HEK293 (cell line): Measurements from ENCODE around the gene ICAM3.

Experiments
- CTCF ChIP-seq: fragments of 450-650 bp; formaldehyde crosslinking; IDR thresholded peaks from 2 replicates; pipeline ENCODE4 v1.5.1; 2016; ENCODE audit warnings: missing biosample characterization, missing genetic modification characterization
- HOXC10 ChIP-seq: sonication (generic); formaldehyde crosslinking; IDR thresholded peaks from 2 replicates; pipeline ENCODE4 v1.8.1; 2023; ENCODE audit warnings: mild to moderate bottlenecking, missing genetic modification reagents
- OSR2 ChIP-seq: fragments of 450-650 bp; formaldehyde crosslinking; IDR thresholded peaks from 2 replicates; pipeline ENCODE4 v1.5.1; 2016; ENCODE audit warnings: missing biosample characterization, missing genetic modification characterization
- REST ChIP-seq: fragments of 450-650 bp; formaldehyde crosslinking; IDR thresholded peaks from 2 replicates; pipeline ENCODE4 v1.5.1; 2016; ENCODE audit warnings: missing biosample characterization, missing genetic modification characterization
- SETDB1 ChIP-seq: IDR thresholded peaks from one replicate; pipeline ENCODE4 v1.6.1; 2017; ENCODE audit warnings: mild to moderate bottlenecking, low read length, moderate library complexity, mixed read lengths; ENCODE audit not compliant: insufficient read length
- TSHZ1 ChIP-seq: fragments of 450-650 bp; formaldehyde crosslinking; IDR thresholded peaks from 2 replicates; pipeline ENCODE4 v1.5.1; 2016; ENCODE audit warnings: missing biosample characterization, missing genetic modification characterization, borderline replicate concordance
- ZFP37 ChIP-seq: fragments of 450-650 bp; formaldehyde crosslinking; IDR thresholded peaks from 2 replicates; pipeline ENCODE4 v1.5.1; 2016; ENCODE audit warnings: missing biosample characterization, missing genetic modification characterization
- ZNF133 ChIP-seq: fragments of 450-650 bp; formaldehyde crosslinking; IDR thresholded peaks from 2 replicates; pipeline ENCODE4 v1.5.1; 2016; ENCODE audit warnings: missing biosample characterization, missing genetic modification characterization
- ZNF239 ChIP-seq: fragments of 450-650 bp; formaldehyde crosslinking; IDR thresholded peaks from 2 replicates; pipeline ENCODE4 v1.5.1; 2016; ENCODE audit warnings: missing biosample characterization, missing genetic modification characterization
- ZNF596 ChIP-seq: fragments of 450-650 bp; IDR thresholded peaks from 2 replicates; pipeline ENCODE4 v1.5.0; 2018; ENCODE audit warnings: missing biosample characterization, mild to moderate bottlenecking, missing genetic modification characterization, moderate library complexity
- ZNF658 ChIP-seq: fragments of 450-650 bp; formaldehyde crosslinking; IDR thresholded peaks from 2 replicates; pipeline ENCODE4; 2016; ENCODE audit warnings: missing biosample characterization, missing genetic modification characterization
- ZNF707 ChIP-seq: fragments of 450-650 bp; formaldehyde crosslinking; IDR thresholded peaks from 2 replicates; pipeline ENCODE4 v1.5.1; 2016; ENCODE audit warnings: missing biosample characterization, missing genetic modification characterization
- ZNF768 ChIP-seq: fragments of 450-650 bp; formaldehyde crosslinking; IDR thresholded peaks from 2 replicates; pipeline ENCODE4 v1.5.1; 2018; ENCODE audit warnings: missing biosample characterization, mild to moderate bottlenecking, missing genetic modification characterization

GRCh38 chr19:10305139-10305806, 34.2 kb downstream of the ICAM3 start:
- TF ChIP-seq REST (tag by site-specific recombination) (no peak), HOXC10 (CRISPR knock-in tag) (no peak), CTCF (tag by site-specific recombination) (no peak), ZFP37 (no peak), ZNF658 (tag by site-specific recombination) (no peak), ZNF239 (no peak), OSR2 (no peak), ZNF596 (tag by site-specific recombination) (no peak), SETDB1 (no peak), ZNF133 (no peak), ZNF707 (tag by site-specific recombination) (no peak), TSHZ1 (tag by site-specific recombination) (no peak), ZNF768 (tag by site-specific recombination) (no peak)
